ENCODE data around the gene C5. TPM values are rescaled to one million over a fixed set of nuclear protein-coding genes. Genes with fewer than 3 reads are reported as not detected.

Gene C5
- total RNA-seq, 1 experiment from 2014 or later = 10.2 TPM

DNA sequence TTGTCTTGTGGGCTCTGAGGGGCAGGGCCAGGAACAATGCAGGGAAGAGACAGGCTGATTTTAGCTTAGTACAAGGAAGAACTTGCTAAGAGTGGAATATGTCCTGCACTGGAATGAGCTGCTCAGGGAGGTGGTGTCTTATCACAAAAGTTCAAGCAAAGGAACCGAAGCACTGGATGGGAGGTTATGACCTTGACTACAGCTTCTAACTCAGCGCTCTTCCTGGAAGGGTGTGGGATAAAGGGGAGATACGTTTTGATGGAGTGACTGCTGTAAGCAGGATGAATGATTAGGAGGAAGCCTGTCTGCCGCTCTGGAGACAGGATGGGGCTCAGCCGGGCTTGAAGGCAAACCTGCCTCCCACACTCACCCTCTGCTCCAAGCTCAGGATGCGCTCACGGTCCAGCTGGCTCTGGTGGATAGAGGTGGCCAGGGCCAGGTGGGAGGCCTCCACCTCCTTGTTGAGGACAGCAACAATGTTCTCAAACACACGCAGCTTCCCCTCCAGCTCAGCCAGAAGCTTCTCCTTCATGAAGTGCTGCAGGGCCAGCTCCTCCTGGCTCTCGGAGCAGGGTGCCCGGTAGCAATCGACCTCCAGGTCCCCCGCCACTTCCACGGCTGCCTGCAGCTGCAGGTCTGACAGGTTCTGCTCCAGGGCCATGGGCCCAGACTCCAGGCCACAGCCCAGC, 137.0 kb downstream of the C5 start:
- Histone ChIP-seq H3K9ac (ENCODE audit: low read length) (no peak overlapping the region), H3K36me3 (ENCODE audit: insufficient read depth, low read length) (peaks cover 43% of the 10 kb centered on the region), H3K4me1 (ENCODE audit: low read length) (peaks cover 11% of the 10 kb centered on the region), H3K27ac (ENCODE audit: low read length) (no peak overlapping the region), H3K79me2 (ENCODE audit: low read length) (no peaks in the 10 kb centered on the region), H3K9me2 (replicated peaks; ENCODE audit: insufficient read depth, low read length) (no peaks in the 10 kb centered on the region), H2AFZ (ENCODE audit: low read length) (no peak overlapping the region), H3K4me3 (ENCODE audit: low read length) (no peak overlapping the region), H3K4me2 (ENCODE audit: low read depth, low read length, poor library complexity, severe bottlenecking) (no peak overlapping the region), H3K9me3 (ENCODE audit: low read length) (no peaks in the 10 kb centered on the region), H3K27me3 (ENCODE audit: low read length) (no peaks in the 10 kb centered on the region), H4K20me1 (ENCODE audit: insufficient read depth, low read depth, low read length) (no peaks in the 10 kb centered on the region)
- no peak for DNase-seq

DNA sequence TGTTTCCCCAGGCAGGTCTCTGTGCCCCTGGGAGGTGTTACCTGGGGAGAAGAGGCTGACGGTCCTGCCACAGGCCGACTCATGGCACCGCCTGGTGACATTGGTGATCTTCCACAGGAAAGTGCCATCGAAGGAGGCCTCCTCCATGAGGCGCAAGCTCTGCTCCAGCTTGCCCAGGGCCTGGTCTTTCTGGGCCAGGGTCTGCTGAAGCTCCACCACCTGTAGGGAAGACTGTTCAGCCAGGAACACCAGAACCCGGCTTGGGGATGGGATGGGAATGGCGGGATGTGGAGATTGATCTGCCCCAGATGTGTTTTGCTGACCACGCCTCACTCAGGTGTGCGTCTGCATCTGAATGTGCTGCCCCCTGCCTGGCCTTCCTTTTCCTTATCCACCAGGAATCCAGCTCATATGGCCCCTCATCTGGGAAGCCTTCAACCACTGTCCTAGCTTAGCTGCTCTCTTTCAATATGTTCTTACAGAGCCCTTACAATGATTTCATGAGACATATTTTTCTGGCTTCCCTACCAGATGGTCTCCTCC, 138.7 kb downstream of the C5 start:
- no peak overlapping the region for H3K4me3 ChIP-seq (ENCODE audit: low read length)
- no peak overlapping the region for H3K4me2 ChIP-seq (ENCODE audit: low read depth, low read length, poor library complexity, severe bottlenecking)
- peaks cover 5% of the 10 kb centered on the region for H3K4me1 ChIP-seq (ENCODE audit: low read length)
- H2AFZ ChIP-seq (ENCODE audit: low read length) = no peak overlapping the region
- peaks cover 34% of the 10 kb centered on the region for H3K36me3 ChIP-seq (ENCODE audit: insufficient read depth, low read length)
- H3K9me3 ChIP-seq (ENCODE audit: low read length) = no peaks in the 10 kb centered on the region
- no peak overlapping the region for H3K9ac ChIP-seq (ENCODE audit: low read length)
- no peaks in the 10 kb centered on the region for H3K27me3 ChIP-seq (ENCODE audit: low read length)
- H3K27ac ChIP-seq (ENCODE audit: low read length) = no peak overlapping the region
- H3K9me2 ChIP-seq (replicated peaks; ENCODE audit: insufficient read depth, low read length) = no peaks in the 10 kb centered on the region
- H4K20me1 ChIP-seq (ENCODE audit: insufficient read depth, low read depth, low read length) = no peaks in the 10 kb centered on the region
- DNase-seq = no peak
- H3K79me2 ChIP-seq (ENCODE audit: low read length) = no peaks in the 10 kb centered on the region

DNA sequence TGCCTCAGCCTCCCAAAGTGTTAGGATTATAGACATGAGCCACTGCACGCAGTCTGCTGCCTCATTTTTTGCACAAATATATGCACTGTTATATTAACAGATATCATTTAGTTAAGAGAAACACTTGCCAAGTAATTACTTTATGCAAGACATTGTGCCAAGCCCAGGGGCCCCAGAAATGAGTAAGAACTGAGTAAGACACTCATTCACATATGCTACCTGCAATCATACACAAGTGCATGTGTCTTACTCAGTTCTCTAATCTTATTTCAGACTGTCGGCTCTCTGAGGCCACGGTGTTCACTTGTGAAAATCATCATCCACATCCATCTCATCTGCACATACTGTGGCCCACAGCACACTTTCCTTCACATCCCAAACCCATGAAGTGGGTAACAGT, 139.4 kb downstream of the C5 start:
- no peaks in the 10 kb centered on the region for H3K27me3 ChIP-seq (ENCODE audit: low read length)
- H3K4me2 ChIP-seq (ENCODE audit: low read depth, low read length, poor library complexity, severe bottlenecking) = no peak overlapping the region
- H3K36me3 ChIP-seq (ENCODE audit: insufficient read depth, low read length) = peaks cover 34% of the 10 kb centered on the region
- DNase-seq = no peak
- no peak overlapping the region for H3K9ac ChIP-seq (ENCODE audit: low read length)
- H3K27ac ChIP-seq (ENCODE audit: low read length) = no peak overlapping the region
- no peaks in the 10 kb centered on the region for H4K20me1 ChIP-seq (ENCODE audit: insufficient read depth, low read depth, low read length)
- H3K79me2 ChIP-seq (ENCODE audit: low read length) = no peaks in the 10 kb centered on the region
- H2AFZ ChIP-seq (ENCODE audit: low read length) = no peak overlapping the region
- no peaks in the 10 kb centered on the region for H3K4me1 ChIP-seq (ENCODE audit: low read length)
- H3K4me3 ChIP-seq (ENCODE audit: low read length) = no peak overlapping the region
- H3K9me2 ChIP-seq (replicated peaks; ENCODE audit: insufficient read depth, low read length) = no peaks in the 10 kb centered on the region
- no peaks in the 10 kb centered on the region for H3K9me3 ChIP-seq (ENCODE audit: low read length)

DNA sequence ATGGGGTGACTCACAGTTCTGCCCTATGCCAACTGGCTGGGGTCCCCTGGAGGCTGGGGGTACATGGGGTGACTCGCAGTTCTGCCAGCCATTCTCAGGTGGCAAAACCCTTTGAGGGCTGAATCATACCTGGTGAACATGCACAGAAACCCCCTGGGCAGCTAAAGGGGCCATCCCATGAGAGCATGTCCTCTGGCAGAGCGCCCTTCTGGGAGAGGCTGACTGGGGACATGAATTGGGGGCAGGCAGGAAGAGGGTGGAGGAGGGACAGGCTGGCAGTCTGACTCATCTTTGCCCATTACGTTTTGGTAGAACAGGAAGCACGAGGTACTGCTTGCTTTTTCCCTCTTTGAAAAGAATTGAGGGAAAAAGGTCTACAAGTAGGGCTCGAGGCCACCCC, 140.2 kb downstream of the C5 start:
- Histone ChIP-seq H3K27ac (ENCODE audit: low read length) (no peak overlapping the region), H3K4me1 (ENCODE audit: low read length) (no peaks in the 10 kb centered on the region), H2AFZ (ENCODE audit: low read length) (no peak overlapping the region), H3K27me3 (ENCODE audit: low read length) (no peaks in the 10 kb centered on the region), H3K9me3 (ENCODE audit: low read length) (no peaks in the 10 kb centered on the region), H3K79me2 (ENCODE audit: low read length) (no peaks in the 10 kb centered on the region), H3K9me2 (replicated peaks; ENCODE audit: insufficient read depth, low read length) (no peaks in the 10 kb centered on the region), H4K20me1 (ENCODE audit: insufficient read depth, low read depth, low read length) (no peaks in the 10 kb centered on the region), H3K4me2 (ENCODE audit: low read depth, low read length, poor library complexity, severe bottlenecking) (no peak overlapping the region), H3K4me3 (ENCODE audit: low read length) (no peak overlapping the region), H3K9ac (ENCODE audit: low read length) (no peak overlapping the region), H3K36me3 (ENCODE audit: insufficient read depth, low read length) (peaks cover 34% of the 10 kb centered on the region)
- DNase-seq = no peak

DNA sequence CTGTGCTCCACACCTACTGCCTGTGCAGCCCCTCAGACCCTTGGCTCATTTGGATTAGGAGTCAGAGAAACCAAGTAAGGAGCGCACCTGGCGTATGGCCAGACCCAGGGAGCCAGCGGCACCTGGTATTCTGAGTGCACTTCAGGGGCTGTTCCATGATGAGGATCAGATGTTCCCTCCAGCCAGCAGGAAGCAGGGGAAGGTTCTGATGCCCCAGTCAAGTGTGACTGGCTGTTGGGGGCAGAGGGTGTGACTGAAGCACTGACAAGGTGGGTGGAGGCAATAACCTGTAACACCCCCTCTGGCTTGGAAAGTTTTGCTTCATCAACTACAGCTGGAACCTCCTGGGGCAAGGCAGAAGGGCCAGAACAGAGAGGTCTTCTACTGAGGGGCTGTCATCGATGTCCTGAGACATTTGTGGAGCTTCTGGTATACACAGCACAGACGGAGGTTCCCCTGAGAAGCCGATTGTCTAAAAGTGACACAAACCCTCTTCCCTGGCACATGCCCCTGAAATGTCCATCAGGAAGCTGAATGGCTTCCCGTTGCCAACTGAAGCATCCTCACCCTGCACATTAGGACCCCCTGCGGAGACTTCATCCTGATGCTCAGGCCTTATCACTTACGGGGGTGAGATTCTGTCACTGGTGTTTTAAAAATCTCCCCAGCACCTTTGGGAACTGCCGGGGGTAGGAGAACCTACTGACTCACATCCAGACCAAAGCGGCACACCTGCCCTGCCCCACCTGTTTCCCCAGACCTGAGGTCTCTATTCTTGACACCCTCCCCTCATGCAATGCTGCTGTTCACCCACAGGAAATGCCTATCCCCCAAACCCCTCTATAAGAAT, 144.5 kb downstream of the C5 start:
- Histone ChIP-seq H3K9me3 (ENCODE audit: low read length) (no peaks in the 10 kb centered on the region), H3K4me3 (ENCODE audit: low read length) (no peak overlapping the region), H3K79me2 (ENCODE audit: low read length) (no peaks in the 10 kb centered on the region), H3K36me3 (ENCODE audit: insufficient read depth, low read length) (peaks cover 28% of the 10 kb centered on the region), H2AFZ (ENCODE audit: low read length) (no peak overlapping the region), H3K27me3 (ENCODE audit: low read length) (no peaks in the 10 kb centered on the region), H3K4me1 (ENCODE audit: low read length) (peaks cover 6% of the 10 kb centered on the region; the same call in 1 of the 2 replicates), H4K20me1 (ENCODE audit: insufficient read depth, low read depth, low read length) (no peaks in the 10 kb centered on the region), H3K9me2 (replicated peaks; ENCODE audit: insufficient read depth, low read length) (no peaks in the 10 kb centered on the region), H3K9ac (ENCODE audit: low read length) (no peak overlapping the region), H3K4me2 (ENCODE audit: low read depth, low read length, poor library complexity, severe bottlenecking) (no peak overlapping the region), H3K27ac (ENCODE audit: low read length) (no peak overlapping the region)
- no peak for DNase-seq

DNA sequence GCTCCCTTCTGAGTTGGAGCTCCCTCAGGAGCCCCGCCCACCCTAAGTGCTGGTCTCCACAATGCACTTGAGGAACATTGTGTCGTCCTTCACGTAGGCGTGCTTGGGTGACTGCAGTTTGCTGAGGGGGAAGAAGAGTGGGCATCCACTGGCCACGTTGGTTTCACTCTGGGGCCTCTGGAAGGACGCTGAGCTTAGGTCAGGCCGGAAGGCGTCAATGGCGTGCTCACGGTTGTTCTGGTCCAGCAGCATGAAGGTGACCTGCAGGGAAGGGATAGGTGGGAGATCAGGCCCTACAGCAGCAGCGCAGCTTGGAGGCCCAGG, 145.1 kb downstream of the C5 start:
- H3K9me3 ChIP-seq (ENCODE audit: low read length) = no peaks in the 10 kb centered on the region
- no peaks in the 10 kb centered on the region for H3K79me2 ChIP-seq (ENCODE audit: low read length)
- H3K4me3 ChIP-seq (ENCODE audit: low read length) = no peak overlapping the region
- no peaks in the 10 kb centered on the region for H3K9me2 ChIP-seq (replicated peaks; ENCODE audit: insufficient read depth, low read length)
- no peaks in the 10 kb centered on the region for H4K20me1 ChIP-seq (ENCODE audit: insufficient read depth, low read depth, low read length)
- H3K4me1 ChIP-seq (ENCODE audit: low read length) = peaks cover 6% of the 10 kb centered on the region; the same call in 1 of the 2 replicates
- H3K36me3 ChIP-seq (ENCODE audit: insufficient read depth, low read length) = peaks cover 25% of the 10 kb centered on the region
- H3K4me2 ChIP-seq (ENCODE audit: low read depth, low read length, poor library complexity, severe bottlenecking) = no peak overlapping the region
- H3K27me3 ChIP-seq (ENCODE audit: low read length) = no peaks in the 10 kb centered on the region
- H3K27ac ChIP-seq (ENCODE audit: low read length) = no peak overlapping the region
- no peak overlapping the region for H2AFZ ChIP-seq (ENCODE audit: low read length)
- no peak for DNase-seq
- no peak overlapping the region for H3K9ac ChIP-seq (ENCODE audit: low read length)

DNA sequence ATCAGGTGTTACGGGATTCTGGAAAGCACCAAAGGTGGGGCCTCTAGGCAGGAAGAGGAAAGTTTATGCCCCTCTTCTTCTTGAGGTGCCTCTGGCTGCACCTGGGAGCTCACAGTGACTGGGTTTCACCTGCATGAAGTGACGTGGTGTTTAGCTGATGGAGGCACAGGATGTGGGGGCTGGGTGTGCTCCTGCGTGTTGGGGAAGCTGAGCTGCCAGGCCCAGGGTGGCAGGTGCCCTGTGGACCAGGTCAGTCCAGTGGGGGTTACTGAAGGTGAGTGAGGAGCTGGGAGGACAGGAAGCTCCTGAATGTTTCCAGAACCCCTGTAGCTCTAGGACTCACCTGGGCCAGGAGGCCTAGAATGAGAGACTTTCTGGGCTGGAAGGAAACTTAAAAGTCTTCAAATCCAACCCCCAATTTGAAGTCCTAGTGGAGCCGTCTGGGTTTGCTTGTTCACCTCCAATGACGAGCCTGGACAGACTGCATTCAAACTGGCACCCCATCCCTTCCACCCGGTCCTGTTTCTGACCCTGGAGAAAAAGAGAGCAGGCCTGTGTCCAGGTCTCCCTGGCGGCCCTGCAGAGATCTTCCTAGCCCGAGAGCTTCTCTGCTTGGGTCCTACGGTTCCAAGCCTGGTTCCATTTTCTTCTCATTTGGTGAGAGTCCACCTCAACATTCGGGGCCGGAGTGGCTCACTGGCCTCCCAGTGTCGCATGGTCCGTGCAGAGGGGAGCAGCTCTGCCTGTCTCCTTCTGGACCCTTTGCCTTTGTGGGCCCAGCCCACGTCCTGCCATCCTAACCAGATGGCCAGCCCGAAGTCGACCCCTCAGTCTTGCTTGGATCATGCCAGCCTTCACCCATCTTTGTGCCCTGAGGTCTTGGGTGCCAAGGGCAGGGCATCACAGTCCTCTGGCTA, 145.8 kb downstream of the C5 start:
- Histone ChIP-seq H3K27me3 (ENCODE audit: low read length) (no peaks in the 10 kb centered on the region), H3K27ac (ENCODE audit: low read length) (0 out of 2 replicates have a peak overlapping the region, but pooled peaks have one; percentile 4), H4K20me1 (ENCODE audit: insufficient read depth, low read depth, low read length) (no peaks in the 10 kb centered on the region), H3K79me2 (ENCODE audit: low read length) (no peaks in the 10 kb centered on the region), H3K9me2 (replicated peaks; ENCODE audit: insufficient read depth, low read length) (no peaks in the 10 kb centered on the region), H3K36me3 (ENCODE audit: insufficient read depth, low read length) (peaks cover 20% of the 10 kb centered on the region), H3K4me1 (ENCODE audit: low read length) (peaks cover 6% of the 10 kb centered on the region; the same call in 1 of the 2 replicates), H3K9ac (ENCODE audit: low read length) (no peak overlapping the region), H3K9me3 (ENCODE audit: low read length) (no peaks in the 10 kb centered on the region), H3K4me3 (ENCODE audit: low read length) (no peak overlapping the region), H2AFZ (ENCODE audit: low read length) (no peak overlapping the region), H3K4me2 (ENCODE audit: low read depth, low read length, poor library complexity, severe bottlenecking) (no peak overlapping the region)
- no peak for DNase-seq
